ENCODE data around the gene COL19A1.

COL19A1 gene

DNA sequence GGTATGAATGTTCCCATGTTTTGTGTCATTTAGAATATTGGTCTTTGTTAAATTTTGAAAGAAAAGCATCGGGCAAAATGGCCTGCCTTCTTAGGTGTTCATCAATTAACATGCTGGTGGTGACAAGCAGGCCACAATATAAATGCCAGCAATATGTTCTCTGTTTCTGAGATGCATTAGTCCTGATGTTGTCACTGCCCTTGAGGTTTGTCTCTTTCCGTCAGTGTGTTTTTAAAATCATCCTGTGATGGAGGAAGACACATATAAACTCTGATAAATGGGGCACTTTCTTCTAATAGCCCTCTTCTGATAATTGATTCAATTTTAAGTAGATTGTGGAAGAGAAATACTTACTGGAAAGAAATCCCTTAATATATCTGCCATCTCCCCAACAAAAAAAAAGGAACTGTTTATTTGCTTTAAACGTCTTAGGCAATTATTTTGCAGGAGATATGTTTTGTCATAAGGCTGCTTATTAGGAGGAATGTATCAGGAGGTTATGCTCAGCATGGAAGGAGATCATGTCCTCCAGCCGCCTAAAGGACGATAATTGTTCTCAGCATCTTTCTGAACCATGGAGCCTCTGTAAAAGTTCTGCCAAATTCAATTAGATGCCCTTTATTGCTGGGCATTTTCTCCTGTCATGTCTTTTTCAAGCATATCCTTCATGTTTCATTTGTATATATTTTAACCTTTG is 302.5 kb downstream of the COL19A1 start:
- no peak for DNase-seq (ENCODE audit: low read depth in 3 of 3)

DNA sequence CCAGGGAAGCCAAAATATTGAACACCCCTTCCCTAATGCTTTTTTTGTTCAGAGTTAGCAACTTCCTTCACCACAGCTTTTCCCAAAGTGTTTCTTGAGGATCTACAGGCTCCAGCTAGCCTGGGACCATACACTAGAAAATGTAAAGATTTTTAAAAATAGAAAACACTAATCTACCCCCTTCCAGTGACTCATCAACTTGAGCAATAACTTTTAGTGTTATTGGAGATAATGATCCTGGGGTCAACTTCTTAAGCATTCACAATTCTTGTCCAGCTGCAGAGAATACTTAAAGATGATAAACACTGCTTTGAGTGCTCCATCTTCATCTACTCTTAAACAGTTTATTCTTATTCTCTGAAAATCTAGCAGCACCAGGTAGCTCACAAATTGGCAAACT is 304.9 kb downstream of the COL19A1 start:
- no peak for DNase-seq (ENCODE audit: low read depth in 3 of 3)

DNA sequence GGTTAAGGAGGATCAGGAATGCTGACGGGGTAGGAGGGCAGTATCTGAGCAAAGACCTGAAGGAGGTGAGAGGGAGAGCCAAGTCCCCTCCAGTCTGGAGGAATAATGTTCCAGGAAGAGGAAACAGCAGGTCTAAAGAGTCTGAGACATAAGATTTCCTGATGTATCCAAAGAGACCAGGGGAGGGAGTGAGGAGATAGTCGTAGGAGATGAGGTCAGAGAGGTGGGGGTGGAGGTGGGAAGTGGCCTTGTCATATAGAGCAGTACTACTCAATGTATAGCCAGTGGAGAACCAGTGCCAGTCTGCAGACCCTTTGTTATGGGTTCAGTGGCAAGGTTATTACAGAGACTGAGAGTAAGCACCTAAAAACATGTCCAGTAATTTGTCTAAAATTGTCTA is 305.9 kb downstream of the COL19A1 start:
- DNase-seq (ENCODE audit: low read depth in 3 of 3), result no peak

DNA sequence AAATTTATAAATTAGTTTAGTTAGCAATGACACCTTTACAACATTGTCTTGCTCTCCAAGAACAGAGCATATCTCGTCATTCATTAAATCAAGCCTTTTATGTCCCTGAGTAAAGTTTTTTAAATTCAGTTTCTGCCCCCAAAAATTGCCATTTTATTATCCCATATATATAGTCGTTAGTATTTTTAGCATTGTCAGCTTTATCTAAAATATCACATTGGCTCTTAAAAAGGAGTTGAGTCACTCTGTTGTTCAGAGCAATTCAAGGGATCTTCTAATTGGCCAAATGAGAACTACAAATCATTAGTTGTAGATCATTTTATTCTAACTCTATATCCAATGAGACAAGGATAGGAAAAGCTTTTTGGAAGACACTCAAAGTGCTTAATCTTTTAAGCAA is 309.4 kb downstream of the COL19A1 start:
- DNase-seq (ENCODE audit: low read depth in 3 of 3), result no peak

DNA sequence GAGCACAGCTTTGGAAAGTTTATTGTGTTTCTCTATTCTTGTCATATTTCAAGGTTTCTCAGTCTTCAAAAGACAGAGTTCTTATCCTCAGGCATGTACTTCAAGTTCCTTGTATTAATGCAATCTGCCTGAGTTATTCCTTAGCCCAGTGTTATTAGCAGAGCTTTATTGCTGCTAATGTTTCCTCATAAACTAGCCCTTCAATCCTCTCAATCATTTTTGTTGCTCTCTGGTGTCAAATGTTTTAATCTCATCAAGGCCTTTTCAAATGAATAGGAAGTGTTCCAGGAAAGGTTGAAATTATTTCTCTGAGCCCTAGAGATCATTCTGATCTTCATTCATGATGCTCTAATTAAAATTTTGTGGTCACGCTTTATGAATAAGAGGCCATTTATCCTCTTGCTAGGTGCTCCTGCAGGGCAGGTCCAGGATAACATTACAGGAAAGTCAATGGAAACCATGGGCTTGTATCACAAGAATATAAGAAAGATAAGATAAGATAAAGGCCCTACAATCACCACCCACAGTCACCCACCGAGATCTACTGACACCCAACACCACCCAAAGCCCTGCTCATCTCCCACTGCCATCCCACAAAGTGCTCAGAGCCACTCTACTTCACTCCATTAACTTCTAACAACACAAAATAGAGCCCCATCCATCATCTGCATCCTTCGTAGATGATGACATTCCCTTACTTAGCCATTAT is 310.6 kb downstream of the COL19A1 start:
- no peak for DNase-seq (ENCODE audit: low read depth in 3 of 3)

DNA sequence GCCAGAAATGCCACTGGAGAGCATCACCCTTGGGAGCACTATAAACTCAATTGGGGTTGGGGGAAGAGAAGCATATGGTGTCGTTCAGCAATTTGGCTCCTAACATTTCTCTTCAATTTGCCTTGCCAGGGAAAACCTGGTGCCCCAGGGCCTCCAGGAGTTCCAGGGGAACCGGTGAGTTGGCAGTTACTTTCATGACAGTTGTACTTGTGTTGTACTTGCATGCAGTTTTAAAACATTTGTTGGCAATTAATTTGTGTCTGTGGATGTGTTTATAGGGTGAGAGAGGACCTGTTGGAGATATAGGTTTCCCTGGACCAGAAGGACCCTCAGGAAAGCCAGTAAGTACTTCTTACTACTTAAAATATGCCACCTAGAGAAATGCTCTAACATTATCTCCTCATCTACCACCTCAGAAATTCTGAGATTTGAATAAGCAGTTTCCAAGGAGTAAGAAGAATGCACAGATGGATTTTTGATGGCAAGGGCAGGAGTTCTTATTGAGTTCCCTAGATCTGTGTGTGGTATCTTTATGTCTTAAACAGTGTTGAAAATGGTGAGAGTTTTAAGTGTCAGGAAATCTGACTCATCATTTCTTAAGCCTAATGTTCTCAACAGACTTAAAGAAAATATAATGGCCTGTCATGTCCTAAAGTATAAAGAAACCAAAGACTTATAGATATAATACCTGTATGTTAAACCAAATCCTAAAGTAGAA is 314.0 kb downstream of the COL19A1 start:
- no peak for DNase-seq (ENCODE audit: low read depth in 3 of 3)

DNA sequence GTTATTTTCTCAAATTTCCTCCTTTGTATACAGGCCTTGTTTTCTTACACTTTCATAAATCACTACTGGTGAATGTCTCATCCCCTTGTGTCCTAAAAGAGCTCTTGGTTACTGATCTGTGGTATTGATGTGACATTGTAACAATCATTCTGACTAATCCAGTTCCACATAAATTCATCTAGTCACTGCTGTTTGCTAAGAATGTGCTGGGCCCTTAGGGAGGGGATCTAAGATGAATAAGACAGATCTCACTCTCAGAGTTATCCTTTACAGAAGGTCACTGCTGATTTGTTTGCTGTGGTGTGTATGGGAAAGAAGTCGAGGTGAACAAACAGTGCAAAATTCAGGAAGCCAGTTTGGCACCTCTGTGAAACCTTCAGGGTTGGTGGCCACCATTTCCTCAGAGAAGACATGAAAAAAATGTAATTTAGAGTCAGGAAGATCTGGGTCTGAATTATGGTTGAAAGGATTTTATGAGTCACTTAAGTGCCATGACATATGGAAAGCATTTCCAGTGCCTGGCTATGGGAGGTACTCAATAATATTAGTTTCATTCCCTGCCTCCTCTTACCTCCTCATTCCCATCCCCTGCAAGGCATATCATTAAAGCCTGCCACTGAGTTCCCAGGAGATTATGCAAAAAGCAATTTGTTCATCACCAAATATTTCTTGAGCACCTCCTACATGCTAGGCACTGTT is 314.7 kb downstream of the COL19A1 start:
- no peak for DNase-seq (ENCODE audit: low read depth in 3 of 3)

DNA sequence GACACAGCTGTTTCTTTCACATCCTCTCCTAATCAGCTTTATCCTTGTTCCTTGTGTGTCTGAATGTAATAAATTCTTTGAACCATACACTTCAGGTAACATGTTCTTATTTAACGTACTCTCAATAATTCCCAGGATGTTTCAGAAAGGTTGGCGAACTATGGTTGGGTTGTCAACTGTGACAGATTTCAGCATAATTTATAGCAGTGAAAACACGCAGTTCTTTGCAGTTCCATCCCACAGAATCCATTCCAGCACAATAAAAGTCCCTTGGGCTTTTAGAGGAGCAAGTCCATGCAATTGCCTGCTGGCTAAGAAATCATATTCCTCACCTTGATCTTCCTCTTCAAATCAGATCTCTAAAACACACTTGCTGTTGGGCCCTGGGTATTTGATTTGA is 317.2 kb downstream of the COL19A1 start:
- no peak for DNase-seq (ENCODE audit: low read depth in 3 of 3)

DNA sequence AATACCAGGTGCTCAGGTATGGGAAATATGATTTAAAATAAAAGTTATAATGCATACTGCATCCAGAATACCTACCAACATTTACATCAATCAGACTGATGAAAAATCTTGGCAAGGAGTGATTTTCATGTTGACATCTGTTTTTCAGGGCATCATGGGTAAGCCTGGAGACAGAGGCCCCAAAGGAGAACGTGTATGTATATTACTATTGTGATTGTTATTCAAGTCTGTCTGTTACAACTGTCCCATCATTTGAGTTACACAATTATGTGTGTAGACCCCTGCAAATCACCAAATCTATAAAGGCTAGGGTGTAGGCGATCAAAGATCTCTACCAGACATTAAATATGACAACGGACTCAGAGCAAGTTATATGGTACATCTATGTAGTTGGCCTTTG is 318.4 kb downstream of the COL19A1 start:
- DNase-seq (ENCODE audit: low read depth in 3 of 3), result no peak

DNA sequence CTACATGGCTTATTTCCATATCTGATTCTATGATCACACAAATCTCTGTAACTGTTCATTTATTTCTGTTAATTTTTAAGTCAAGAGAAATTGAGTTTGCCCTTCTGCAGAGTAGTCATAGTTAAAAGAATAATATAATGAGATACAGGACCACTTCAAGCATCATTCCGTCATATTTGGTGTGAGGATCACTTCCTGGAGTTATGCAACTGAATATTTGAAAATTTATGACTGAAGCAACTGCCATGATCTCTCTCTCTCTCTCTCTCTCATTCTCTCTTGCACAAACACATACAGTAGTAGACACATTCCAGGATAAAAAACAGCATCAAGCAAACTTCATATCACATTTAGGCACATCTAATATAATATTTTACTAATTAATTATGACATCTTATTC is 320.1 kb downstream of the COL19A1 start:
- no peak for DNase-seq (ENCODE audit: low read depth in 3 of 3)

DNA sequence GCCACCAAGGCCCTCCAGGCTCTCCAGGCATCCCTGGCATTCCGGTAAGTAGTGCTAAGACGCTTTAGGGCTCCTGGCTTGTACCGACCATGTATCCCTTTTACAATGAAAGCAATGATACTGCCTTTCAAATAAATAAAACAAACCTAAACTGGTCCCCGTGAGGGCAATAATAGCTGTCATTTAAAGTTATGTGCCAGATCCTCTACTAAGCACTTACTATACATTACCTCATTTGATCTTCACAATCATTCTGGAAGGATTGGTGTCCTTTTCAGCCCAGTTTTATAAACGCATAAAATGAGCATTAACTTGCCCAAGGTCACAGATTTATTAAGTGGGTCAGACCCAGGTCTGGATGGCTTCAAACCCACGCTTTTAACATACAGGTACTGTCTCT is 321.8 kb downstream of the COL19A1 start:
- DNase-seq (ENCODE audit: low read depth in 3 of 3), result no peak

DNA sequence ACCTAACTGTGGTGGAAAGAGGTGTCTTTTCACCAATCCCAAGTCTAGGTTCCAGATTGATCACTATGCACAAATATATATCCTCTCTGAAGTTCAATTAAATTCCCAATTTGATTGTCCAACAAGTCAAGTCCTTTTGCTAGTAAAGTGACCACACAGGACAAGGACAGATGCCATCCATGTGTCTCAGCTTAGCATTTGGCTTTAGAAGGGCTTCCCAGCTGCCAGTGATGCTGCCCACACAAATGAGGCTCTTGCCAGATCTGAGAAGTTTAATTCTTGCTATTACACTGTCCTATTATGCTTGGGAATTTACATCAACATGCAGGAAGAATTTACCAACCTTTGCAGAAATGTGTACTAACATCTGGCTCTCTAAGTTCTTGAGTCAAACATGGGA is 328.1 kb downstream of the COL19A1 start:
- no peak for DNase-seq (ENCODE audit: low read depth in 3 of 3)

DNA sequence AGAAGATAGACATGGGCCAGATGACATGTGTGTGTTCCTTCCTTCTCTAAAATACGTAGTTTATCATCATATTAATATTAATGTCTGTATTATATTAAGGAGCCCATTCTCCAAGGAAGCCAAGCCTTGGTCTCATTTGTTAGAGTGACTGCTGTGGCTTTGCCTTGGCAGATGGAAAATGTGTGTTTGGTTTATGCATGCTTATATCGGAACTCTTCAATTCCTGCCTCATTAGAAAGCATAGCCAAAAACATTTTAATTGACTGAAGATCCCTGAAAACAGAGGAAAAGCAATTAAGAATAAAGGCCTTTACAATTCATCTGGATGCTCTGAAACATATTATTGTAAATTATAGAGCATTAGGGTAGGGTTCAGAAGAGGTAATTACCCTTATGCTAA is 330.2 kb downstream of the COL19A1 start:
- DNase-seq (ENCODE audit: low read depth in 3 of 3), result no peak

DNA sequence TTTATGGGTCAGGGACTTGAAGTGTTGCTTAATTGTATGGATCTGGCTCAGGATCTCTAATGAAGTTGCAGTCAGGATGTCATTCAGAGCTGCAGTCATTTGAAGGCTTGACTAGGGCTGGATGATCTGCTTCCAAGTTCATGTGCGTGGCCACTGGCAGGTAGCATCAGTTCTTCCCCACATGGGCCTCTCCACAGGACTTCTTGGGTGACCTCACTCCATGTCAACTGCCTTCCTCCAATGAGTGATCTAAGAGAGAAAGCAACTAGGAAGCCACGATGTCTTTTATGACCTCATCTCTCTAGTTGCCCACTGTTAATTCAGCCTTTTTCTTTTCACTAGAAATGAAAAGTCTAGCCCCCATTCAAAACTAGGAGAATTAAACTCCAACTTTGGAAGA is 332.4 kb downstream of the COL19A1 start:
- DNase-seq (ENCODE audit: low read depth in 3 of 3), result no peak

DNA sequence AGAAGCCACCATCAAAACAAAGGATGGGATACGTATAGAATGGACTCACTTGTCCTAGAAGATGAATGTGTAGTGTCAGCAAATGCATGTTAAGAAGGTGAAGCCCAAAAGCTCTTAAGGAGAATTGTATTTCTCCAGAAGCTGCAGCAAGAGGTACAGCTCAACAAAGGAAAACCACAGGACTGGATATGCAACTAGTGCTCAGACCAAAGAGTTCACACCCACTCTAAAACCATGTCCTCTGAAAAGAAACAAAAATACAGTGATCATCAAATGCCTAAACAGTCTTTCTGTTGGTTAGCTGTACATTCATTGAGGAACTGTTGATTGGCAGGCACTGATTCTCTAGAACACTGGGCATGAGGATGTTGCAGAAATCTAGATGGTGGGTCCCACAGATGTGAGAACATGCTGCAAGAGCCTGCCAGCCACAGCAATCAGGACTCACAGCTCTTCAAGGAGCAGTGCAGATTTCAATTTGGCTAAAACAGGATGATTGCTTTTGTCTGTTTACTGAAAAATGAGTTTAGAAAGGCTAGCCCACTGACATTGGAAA is 342.0 kb downstream of the COL19A1 start:
- no peak for DNase-seq (ENCODE audit: low read depth in 3 of 3)

DNA sequence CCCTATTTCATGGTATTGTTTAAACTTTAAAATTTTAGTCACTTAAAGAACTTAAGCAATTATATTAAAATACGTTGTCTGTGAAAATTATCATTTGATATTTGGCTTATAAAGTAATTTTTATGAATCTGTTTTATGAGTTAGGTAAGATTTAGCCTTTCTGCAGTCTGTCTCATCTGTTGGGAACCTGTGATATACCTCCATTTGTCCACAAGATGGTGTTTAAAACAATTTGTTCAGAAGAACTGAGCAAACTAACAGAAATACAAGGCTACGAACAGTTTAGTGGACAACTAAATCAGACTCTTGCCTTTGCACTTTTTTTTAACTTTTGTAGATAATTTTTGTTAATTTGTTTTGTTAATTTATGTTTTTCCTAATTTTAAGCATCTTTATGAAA is 344.1 kb downstream of the COL19A1 start:
- DNase-seq (ENCODE audit: low read depth in 3 of 3), result no peak

DNA sequence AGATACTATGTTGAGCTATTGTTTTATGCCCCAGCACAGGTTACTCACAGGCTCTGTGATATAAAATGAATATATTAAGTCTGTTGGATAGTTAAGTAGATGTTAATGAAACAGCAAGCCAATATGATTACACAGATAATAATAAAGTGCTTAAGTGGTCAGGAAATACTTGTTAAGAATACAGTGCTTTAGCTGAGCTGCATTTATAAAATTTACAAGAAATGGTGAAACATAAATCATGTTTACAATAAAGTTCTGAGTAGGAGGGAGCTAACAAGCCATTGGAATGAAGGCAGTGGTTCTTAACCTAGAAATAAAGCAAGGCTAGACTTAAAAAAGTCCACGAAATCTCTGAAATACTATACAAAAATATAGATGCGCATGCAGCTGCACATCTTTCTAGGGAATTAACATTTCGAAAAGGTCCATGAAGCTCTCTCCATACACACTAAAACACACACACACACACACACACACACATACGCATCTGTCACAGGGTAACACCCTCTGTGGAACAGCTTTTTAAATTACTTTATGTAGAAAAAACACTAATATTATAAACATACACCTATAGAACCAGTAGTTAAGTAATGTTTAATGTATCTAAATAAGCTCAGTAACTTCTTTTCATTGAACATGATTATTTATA is 349.2 kb downstream of the COL19A1 start:
- no peak for DNase-seq (ENCODE audit: low read depth in 3 of 3)

DNA sequence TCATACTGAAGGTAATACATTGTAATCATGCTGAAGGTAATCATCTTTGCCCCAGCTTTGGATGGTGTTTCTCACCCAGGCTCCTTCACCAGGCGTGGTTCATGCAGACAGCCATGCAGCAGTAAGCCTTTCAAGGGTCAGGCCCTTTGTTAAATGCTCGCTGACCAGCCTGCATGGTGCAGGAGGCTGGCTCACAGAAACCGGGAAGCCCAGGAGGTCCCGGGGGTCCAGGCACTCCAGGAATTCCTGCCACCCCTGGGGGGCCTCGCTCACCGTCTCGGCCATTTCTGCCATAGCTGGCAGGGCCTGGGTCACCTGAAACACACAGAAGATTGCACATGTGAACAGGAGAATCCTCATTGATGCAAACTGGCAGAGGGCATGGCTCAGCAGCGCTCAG is 350.4 kb downstream of the COL19A1 start:
- DNase-seq (ENCODE audit: low read depth in 3 of 3), result no peak

DNA sequence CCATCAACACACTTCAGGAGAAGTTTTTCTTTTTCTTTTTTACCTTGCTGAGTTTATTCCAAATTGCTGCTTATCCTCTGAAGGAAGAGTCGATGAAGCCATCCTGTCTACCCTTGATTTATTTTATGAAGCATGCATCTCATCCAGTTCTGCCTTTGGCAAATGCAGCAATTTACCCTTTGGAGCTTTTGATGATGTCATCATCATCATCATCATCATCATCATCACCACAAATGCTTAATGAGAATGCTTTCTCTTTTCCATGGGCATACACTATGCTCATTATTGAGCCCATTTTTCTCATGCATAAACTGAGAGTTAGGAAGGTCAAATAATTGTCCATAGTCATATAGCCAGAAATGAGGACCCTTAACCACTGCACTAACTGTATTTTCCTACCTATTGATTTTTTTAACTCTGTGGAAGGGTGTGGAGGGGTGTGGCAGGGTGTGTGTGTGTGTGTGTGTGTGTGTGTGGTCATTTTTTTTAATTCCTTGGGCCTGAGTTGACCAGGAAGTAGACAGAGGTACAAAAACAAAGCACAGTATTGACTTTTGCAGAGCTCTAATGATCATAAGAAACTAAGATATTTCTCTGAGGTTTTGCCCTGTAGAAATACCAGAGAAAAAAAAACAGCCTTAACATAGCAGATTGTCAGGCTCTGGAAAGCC is 353.7 kb downstream of the COL19A1 start:
- no peak for DNase-seq (ENCODE audit: low read depth in 3 of 3)

DNA sequence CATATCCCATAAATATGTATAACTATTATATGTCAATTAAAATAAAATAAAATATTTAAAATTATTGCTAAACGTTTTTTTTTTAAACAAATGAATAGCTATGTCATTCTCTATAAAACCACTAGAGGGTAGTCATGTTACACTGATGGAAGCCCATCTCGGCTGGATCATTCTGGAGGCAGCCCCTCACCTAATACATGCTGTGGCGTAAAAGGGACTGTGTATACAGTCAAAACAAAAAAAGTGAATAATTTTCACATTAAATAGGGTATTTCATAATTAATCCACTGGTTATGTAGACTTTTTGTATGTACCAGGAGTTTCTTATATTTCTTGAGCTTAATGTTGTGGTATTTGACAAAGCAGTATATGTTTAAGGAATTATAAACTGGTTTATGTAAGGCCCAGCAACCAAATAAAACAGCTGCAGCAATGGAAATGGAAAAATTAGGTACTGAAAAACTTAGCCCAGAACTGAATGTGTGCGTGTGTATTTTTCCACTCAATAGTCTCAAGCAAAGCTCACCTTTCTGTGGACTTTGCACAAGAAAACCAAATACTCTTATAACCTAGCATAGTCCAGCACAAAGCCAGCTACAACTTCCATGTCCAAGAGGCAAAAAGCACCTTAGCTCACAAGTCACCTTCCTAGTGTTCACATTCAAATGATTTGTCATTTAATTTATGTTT is 354.8 kb downstream of the COL19A1 start:
- no peak for DNase-seq (ENCODE audit: low read depth in 3 of 3)

All from stimulated activated CD4-positive, alpha-beta T cell treated with anti-CD3 and anti-CD28 coated beads, TNF-alpha, amount 100 ng/mL, for 4 hours (primary cell).